H1 (cell line): ENCODE measurements around the gene NCKIPSD. TPM values are rescaled to one million over a fixed set of nuclear protein-coding genes. Genes with fewer than 3 reads are reported as not detected.

ENCODE experiments used
- CTCF ChIA-PET: fragments of 300-600 bp; sonication (Branson Sonifier 250); formaldehyde crosslinking; loops from one replicate; lab custom pipeline; 2021; ENCODE audit not compliant: partially characterized antibody; lab: Charles Lee
- POLR2A ChIA-PET: fragments of 300-600 bp; sonication (Branson Sonifier 250); formaldehyde crosslinking; loops from one replicate; lab custom pipeline; 2021; ENCODE audit warnings: inconsistent platforms; ENCODE audit not compliant: partially characterized antibody; lab: Charles Lee
- DNase-seq, 2 experiments: peaks; one replicate each; pipeline versions ENCODE4 v3.0.0 to v3.0.0-alpha.2; 2010 to 2022; ENCODE audit warnings: low spot score in 2 of 2, low read depth in 1 of 2, mixed read lengths in 1 of 2
- FAIRE-seq: peaks from 2 replicates; lab custom pipeline; 2011; peaks lifted over from hg19 to GRCh38; lab: Jason Lieb, UNC
- H2AFZ ChIP-seq: 2 replicates; pipeline ENCODE4 v1.8.1; 2012; ENCODE audit warnings: low read length, inconsistent platforms
- H2AK5ac ChIP-seq: 2 replicates; pipeline ENCODE4 v1.6.1; 2013; ENCODE audit warnings: low read depth, low read length
- H2BK120ac ChIP-seq: replicated peaks from 2 replicates; pipeline ENCODE3; 2013; ENCODE audit warnings: low read depth, low read length, inconsistent platforms
- H2BK12ac ChIP-seq: 2 replicates; pipeline ENCODE4 v1.6.1; 2013; ENCODE audit warnings: low read depth, low read length
- H2BK15ac ChIP-seq: 2 replicates; pipeline ENCODE4 v1.6.1; 2013; ENCODE audit warnings: low read length
- H2BK20ac ChIP-seq: 2 replicates; pipeline ENCODE4 v1.6.1; 2013; ENCODE audit warnings: low read length
- H2BK5ac ChIP-seq: 2 replicates; pipeline ENCODE4 v1.6.1; 2013; ENCODE audit warnings: low read depth, low read length
- H3K14ac ChIP-seq: 2 replicates; pipeline ENCODE4 v1.6.1; 2013; ENCODE audit warnings: inconsistent platforms; ENCODE audit not compliant: insufficient read length
- H3K18ac ChIP-seq: 2 replicates; pipeline ENCODE4 v1.6.1; 2013; ENCODE audit warnings: low read length; ENCODE audit errors: extremely low read depth
- H3K23ac ChIP-seq: 2 replicates; pipeline ENCODE4 v1.6.1; 2013; ENCODE audit warnings: inconsistent platforms; ENCODE audit not compliant: insufficient read length
- H3K23me2 ChIP-seq: 2 replicates; pipeline ENCODE4 v1.6.1; 2013; ENCODE audit warnings: low read depth, low read length
- H3K27ac ChIP-seq: 2 replicates; pipeline ENCODE4 v1.6.1; 2011; ENCODE audit warnings: low read depth, low read length, inconsistent platforms
- H3K27me3 ChIP-seq, 4 experiments: replicated peaks in 1 of 4; 1 replicate in 1 of 4; 2 replicates in 3 of 4; pipeline versions ENCODE4 v1.6.1 to v1.8.1; 2011 to 2013; ENCODE audit warnings: low read length in 3 of 4, mild to moderate bottlenecking in 3 of 4, inconsistent platforms in 2 of 4, mixed read lengths in 2 of 4, moderate library complexity in 1 of 4; ENCODE audit not compliant: control insufficient read depth in 3 of 4, insufficient read depth in 3 of 4; ENCODE audit errors: extremely low read depth in 1 of 4
- H3K36me3 ChIP-seq, 4 experiments: 2 replicates each; pipeline versions ENCODE4 v1.6.1 to v1.8.1; 2011 to 2013; ENCODE audit warnings: mild to moderate bottlenecking in 4 of 4, low read length in 3 of 4, moderate library complexity in 2 of 4, control low read depth in 1 of 4, inconsistent platforms in 1 of 4; ENCODE audit not compliant: insufficient read depth in 4 of 4, control insufficient read depth in 2 of 4
- H3K4ac ChIP-seq: replicated peaks from 2 replicates; pipeline ENCODE3; 2013; ENCODE audit warnings: low read length, low read depth, mixed read lengths, inconsistent platforms; ENCODE audit not compliant: insufficient read length
- H3K4me1 ChIP-seq, 4 experiments: replicated peaks in 1 of 4; 1 replicate in 1 of 4; 2 replicates in 3 of 4; pipeline versions ENCODE4 v1.6.1 to v1.8.1; 2011 to 2013; ENCODE audit warnings: low read length in 3 of 4, inconsistent platforms in 2 of 4, mixed read lengths in 1 of 4; ENCODE audit not compliant: insufficient read depth in 4 of 4, control insufficient read depth in 3 of 4
- H3K4me2 ChIP-seq, 2 experiments: 2 replicates each; pipeline versions ENCODE4 v1.6.1 to v1.8.1; 2011 to 2013; ENCODE audit warnings: low read depth in 2 of 2, low read length in 2 of 2, control low read depth in 1 of 2, inconsistent platforms in 1 of 2, mild to moderate bottlenecking in 1 of 2; ENCODE audit not compliant: insufficient read depth in 1 of 2
- H3K4me3 ChIP-seq, 4 experiments: fragments of 200-600, 300-600 bp in 1 of 4; sonication (generic), shearing (Covaris generic), sonication (Bioruptor Twin) in 1 of 4; 2 replicates each; pipeline versions ENCODE4 v1.5.1 to v1.8.1; 2011 to 2016; ENCODE audit warnings: low read length in 4 of 4, low read depth in 3 of 4, control low read depth in 2 of 4, inconsistent platforms in 2 of 4, mild to moderate bottlenecking in 2 of 4, mixed read lengths in 1 of 4, moderate library complexity in 1 of 4; ENCODE audit not compliant: insufficient read depth in 2 of 4; ENCODE audit errors: extremely low read depth in 1 of 4
- H3K56ac ChIP-seq: replicated peaks from 2 replicates; pipeline ENCODE3; 2013; ENCODE audit warnings: low read depth, mild to moderate bottlenecking, mixed read lengths, low read length, inconsistent platforms; ENCODE audit not compliant: insufficient read length
- H3K79me1 ChIP-seq: 2 replicates; pipeline ENCODE4 v1.6.1; 2013; ENCODE audit warnings: low read depth, low read length, control low read depth
- H3K79me2 ChIP-seq, 2 experiments: 2 replicates each; pipeline versions ENCODE4 v1.6.1 to v1.8.1; 2012 to 2013; ENCODE audit warnings: low read length in 2 of 2, mild to moderate bottlenecking in 2 of 2, inconsistent platforms in 1 of 2; ENCODE audit not compliant: insufficient read depth in 2 of 2, control insufficient read depth in 1 of 2
- H3K9ac ChIP-seq, 4 experiments: replicated peaks in 1 of 4; 1 replicate in 1 of 4; 2 replicates in 3 of 4; pipeline versions ENCODE4 v1.6.1 to v1.8.1; 2011 to 2013; ENCODE audit warnings: low read depth in 3 of 4, low read length in 3 of 4, control low read depth in 2 of 4, mild to moderate bottlenecking in 2 of 4, moderate library complexity in 2 of 4, inconsistent platforms in 1 of 4; ENCODE audit errors: extremely low read depth in 1 of 4
- H3K9me3 ChIP-seq, 2 experiments: 2 replicates each; pipeline versions ENCODE4 v1.6.1 to v1.8.1; 2012 to 2013; ENCODE audit warnings: mild to moderate bottlenecking in 2 of 2, moderate library complexity in 2 of 2, control low read depth in 1 of 2, inconsistent platforms in 1 of 2, low read depth in 1 of 2, low read length in 1 of 2, mixed read lengths in 1 of 2; ENCODE audit not compliant: insufficient read depth in 2 of 2
- H4K20me1 ChIP-seq, 2 experiments: replicated peaks in 1 of 2; 2 replicates each; pipeline versions ENCODE3 to v1.8.1; 2011 to 2013; ENCODE audit warnings: inconsistent platforms in 2 of 2, low read length in 2 of 2, mild to moderate bottlenecking in 1 of 2; ENCODE audit not compliant: insufficient read depth in 2 of 2, control insufficient read depth in 1 of 2
- H4K5ac ChIP-seq: 2 replicates; pipeline ENCODE4 v1.6.1; 2013; ENCODE audit warnings: low read length, low read depth, mixed read lengths, inconsistent platforms; ENCODE audit not compliant: insufficient read length
- H4K8ac ChIP-seq: 2 replicates; pipeline ENCODE4 v1.8.0; 2013; ENCODE audit warnings: mild to moderate bottlenecking, moderate library complexity, low read length, inconsistent platforms; ENCODE audit not compliant: insufficient read depth; ENCODE audit errors: extremely low read depth
- H4K91ac ChIP-seq: replicated peaks from 2 replicates; pipeline ENCODE3; 2013; ENCODE audit warnings: low read length, mixed read lengths, inconsistent platforms; ENCODE audit not compliant: insufficient read length
- FOSL1 ChIP-seq: IDR thresholded peaks from 2 replicates; pipeline ENCODE4 v1.6.1; 2011; ENCODE audit warnings: mild to moderate bottlenecking, low read depth, low read length, moderate library complexity; ENCODE audit not compliant: insufficient read depth
- RBBP5 ChIP-seq: IDR thresholded peaks from 2 replicates; pipeline ENCODE4 v1.7.1; 2012; ENCODE audit warnings: low read depth, mild to moderate bottlenecking, inconsistent platforms, low read length, moderate library complexity, borderline replicate concordance
- WGBS, 2 experiments: shearing (Covaris generic) in 1 of 2; methylation state at CpG; one replicate each; pipeline versions ENCODE4 v1.1.6 to v1.1.7; 2013 to 2015; ENCODE audit warnings: low lambda C conversion rate in 2 of 2, mixed read lengths in 2 of 2, inconsistent platforms in 1 of 2, low coverage in 1 of 2, missing lambda C conversion rate in 1 of 2; ENCODE audit not compliant: insufficient replicate concordance in 2 of 2, insufficient coverage in 1 of 2, insufficient read length in 1 of 2; ENCODE audit errors: extremely low coverage in 1 of 2, missing lambda C conversion rate in 1 of 2; 5-methylcytosine and 5-hydroxymethylcytosine counted together
- polyA plus RNA-seq, 7 experiments: library from polyadenylated mRNA; depleted of rRNA in 3 of 7; stranded (reverse) in 5 of 7; unstranded in 2 of 7; fragments of >200 nt in 5 of 7; fragments of 200-250 nt in 2 of 7; gene quantifications; 1 replicate in 5 of 7; 2 replicates in 1 of 7; 4 replicates in 1 of 7; pipeline versions ENCODE4 v1.2.1 to v1.2.3, GENCODE V29; 2011 to 2013; ENCODE audit warnings: missing spikeins in 2 of 7, mixed read lengths in 2 of 7
- total RNA-seq: library from RNA; stranded (reverse); fragmentation: NEBNext Ultra II Directional; extraction: Animal tissue kit (Norgen Biotek cat#: 25700); gene quantifications from 2 replicates; pipeline ENCODE4 v1.2.1, GENCODE V29; 2021

Gene NCKIPSD
- total and polyA plus RNA-seq, 2 of the 8 experiments (the other 6 are each of a cell fraction or from before 2014, with no cell fraction given): 34.7 to 91.8 TPM

- Histone ChIP-seq H3K4me3 (peak overlapping the region; percentile 46 to 83 (median 66)), H3K79me1 (peaks cover 2% of the 10 kb centered on the region; the same call in 1 of the 2 replicates), H2BK120ac (no peak overlapping the region), H3K4me1 (peaks cover 0 to 12% (median 8%) of the 10 kb centered on the region in 4 experiments; a peak in 5 of 7 replicates), H3K14ac (no peak overlapping the region), H3K79me2 (no peaks in the 10 kb centered on the region), H2BK12ac (no peak overlapping the region), H3K27me3 (0 out of 7 replicates have a peak, but pooled peaks cover 0 to 4% (median 0%) of the 10 kb centered on the region in 4 experiments), H3K18ac (no peak overlapping the region; the same call in 1 of the 2 replicates), H3K9ac (peak overlapping the region in 2 of 4 experiments; percentile 8 to 62; a peak in 1 of 7 replicates), H3K27ac (no peak overlapping the region), H3K23ac (no peak overlapping the region), H2BK5ac (no peak overlapping the region), H3K23me2 (peaks cover 12% of the 10 kb centered on the region; the same call in 1 of the 2 replicates), H4K5ac (no peak overlapping the region), H2BK20ac (no peak overlapping the region), H3K4ac (no peak overlapping the region), H3K4me2 (peak overlapping the region; percentile 77 to 94), H2AFZ (no peak overlapping the region), H2AK5ac (no peak overlapping the region), H3K9me3 (no peaks in the 10 kb centered on the region), H2BK15ac (no peak overlapping the region), H4K91ac (no peak overlapping the region), H4K8ac (no peak overlapping the region), H4K20me1 (peaks cover 10 to 28% of the 10 kb centered on the region in 2 experiments), H3K56ac (no peak overlapping the region), H3K36me3 (peaks cover 0 to 13% (median 0%) of the 10 kb centered on the region in 4 experiments; a peak in 4 of 8 replicates)
- ChIA-PET POLR2A (interaction anchor here (0.5 to 11.1 kb wide), 35 partner anchors 10 to 371 kb away, joined by 3 to 175 read pairs (median 5); partner anchors contain the start of genes COL7A1, IMPDH2, IP6K2 and NCKIPSD), CTCF (interaction anchor here (0.7 to 5.2 kb wide), 10 partner anchors 10 to 80 kb away, joined by 3 to 27 read pairs (median 6); partner anchors contain the start of genes NCKIPSD and SLC26A6)
- 5% methylated on average over 22 of the region's 46 CpGs; no CpG with 5 or more reads in 1 of the 2 experiments for WGBS, 2 experiments
- FAIRE-seq: no peak
- no peak for DNase-seq
- TF ChIP-seq FOSL1: no peak
- TF ChIP-seq RBBP5: 0 out of 2 replicates have a peak, but pooled peaks have one; percentile 5
Observed at GRCh38 chr3:48662145-48662752, 23.5 kb downstream of the NCKIPSD start.
